ENCODE data around the gene MUC2. TPM values are rescaled to one million over a fixed set of nuclear protein-coding genes. Genes with fewer than 3 reads are reported as not detected.

Gene MUC2
- total and polyA plus RNA-seq, 2 experiments from 2014 or later = not detected

GRCh38 chr11:1112351-1113191, 37.9 kb downstream of the MUC2 start:
- Histone ChIP-seq H3K79me2 (replicated peaks; ENCODE audit: insufficient read depth) (no peaks in the 10 kb centered on the region), H3F3A (replicated peaks; ENCODE audit: low read depth) (no peaks in the 10 kb centered on the region), H3K9me2 (ENCODE audit: insufficient read depth) (no peaks in the 10 kb centered on the region), H3K27me3 (ENCODE audit: insufficient read depth) (no peaks in the 10 kb centered on the region), H3K27ac (ENCODE audit: low read depth) (no peak overlapping the region), H3K4me2 (no peak overlapping the region), H2AFZ (no peak overlapping the region), H3K36me3 (ENCODE audit: insufficient read depth) (no peaks in the 10 kb centered on the region), H3K4me3 (no peak overlapping the region), H4K20me1 (replicated peaks; ENCODE audit: insufficient read depth) (no peaks in the 10 kb centered on the region), H3K4me1 (ENCODE audit: insufficient read depth) (no peaks in the 10 kb centered on the region)
- H3K4me1 Mint-ChIP-seq = no peaks in the 10 kb centered on the region; the same call in 2 of the 3 replicates
- H3K4me3 Mint-ChIP-seq = no peak overlapping the region
- no peak for DNase-seq (ENCODE audit: low spot score)
- H3K36me3 Mint-ChIP-seq (ENCODE audit: low read depth) = no peaks in the 10 kb centered on the region
- H3K27ac Mint-ChIP-seq = no peak overlapping the region
- peaks cover 4% of the 10 kb centered on the region for H3K9me3 Mint-ChIP-seq
- peaks cover 4% of the 10 kb centered on the region for H3K27me3 Mint-ChIP-seq (ENCODE audit: insufficient read depth, low read depth, poor library complexity)
- TF ChIP-seq NANOG (IDR thresholded peaks at IDR 0.05; ENCODE audit: borderline replicate concordance) = no peak
- peak; percentile 10; the same call in 1 of the 3 replicates for ATAC-seq

- no peaks in the 10 kb centered on the region for H3K36me3 Mint-ChIP-seq (ENCODE audit: low read depth)
- H3K27ac Mint-ChIP-seq = no peak overlapping the region
- no peaks in the 10 kb centered on the region for H3K79me2 ChIP-seq (replicated peaks; ENCODE audit: insufficient read depth)
- no peaks in the 10 kb centered on the region for H3K4me1 ChIP-seq (ENCODE audit: insufficient read depth)
- H3K36me3 ChIP-seq (ENCODE audit: insufficient read depth) = no peaks in the 10 kb centered on the region
- H3K9me3 Mint-ChIP-seq = peaks cover 4% of the 10 kb centered on the region
- H3K4me2 ChIP-seq = no peak overlapping the region
- H3K4me3 Mint-ChIP-seq = no peak overlapping the region
- no peaks in the 10 kb centered on the region for H4K20me1 ChIP-seq (replicated peaks; ENCODE audit: insufficient read depth)
- peaks cover 4% of the 10 kb centered on the region for H3K27me3 Mint-ChIP-seq (ENCODE audit: insufficient read depth, low read depth, poor library complexity)
- no peaks in the 10 kb centered on the region for H3F3A ChIP-seq (replicated peaks; ENCODE audit: low read depth)
- H3K27ac ChIP-seq (ENCODE audit: low read depth) = no peak overlapping the region
- no peaks in the 10 kb centered on the region for H3K27me3 ChIP-seq (ENCODE audit: insufficient read depth)
- no peak overlapping the region for H3K4me3 ChIP-seq
- no peak overlapping the region for H2AFZ ChIP-seq
- peak; percentile 20 for ATAC-seq
- peak; percentile 27 for DNase-seq (ENCODE audit: low spot score)
- H3K4me1 Mint-ChIP-seq = no peaks in the 10 kb centered on the region; the same call in 2 of the 3 replicates
- no peaks in the 10 kb centered on the region for H3K9me2 ChIP-seq (ENCODE audit: insufficient read depth)
- TF ChIP-seq NANOG (IDR thresholded peaks at IDR 0.05; ENCODE audit: borderline replicate concordance) (no peak), JUNB (IDR thresholded peaks at IDR 0.05; ENCODE audit: unreplicated experiment) (no peak), REST (IDR thresholded peaks at IDR 0.05; ENCODE audit: unreplicated experiment) (no peak), EZH2phosphoT487 (IDR thresholded peaks at IDR 0.05; ENCODE audit: unreplicated experiment) (no peak), ZNF462 (CRISPR knock-in tag; IDR thresholded peaks at IDR 0.05) (no peak), ZNF331 (CRISPR knock-in tag; IDR thresholded peaks at IDR 0.05; ENCODE audit: low read depth) (no peak), POLR2AphosphoS5 (IDR thresholded peaks at IDR 0.05; ENCODE audit: low read depth) (no peak), EZH2 (IDR thresholded peaks at IDR 0.05; ENCODE audit: low read depth, unreplicated experiment) (no peak), ZNF114 (CRISPR knock-in tag; IDR thresholded peaks at IDR 0.05) (no peak), CREB1 (CRISPR knock-in tag; IDR thresholded peaks at IDR 0.05; ENCODE audit: low read depth) (no peak)
Measured at GRCh38 chr11:1113405-1114201, 38.9 kb downstream of the MUC2 start.
